PC-9 (cell line): ENCODE measurements around the gene STIL. TPM values are rescaled to one million over a fixed set of nuclear protein-coding genes. Genes with fewer than 3 reads are reported as not detected.

Experiments
- BruUV-seq: library from RNA; stranded (reverse); fragments of 400-500 nt; replicated peaks from 2 replicates; lab custom pipeline; 2021; lab: Mats Ljungman, UMichigan
- CTCF ChIA-PET: fragments of 300-600 bp; sonication (Branson Sonifier 250); formaldehyde crosslinking; loops from one replicate; lab custom pipeline; 2022; ENCODE audit warnings: antibody characterized with exemption; lab: Charles Lee
- POLR2A ChIA-PET: fragments of 300-600 bp; sonication (Branson Sonifier 250); formaldehyde crosslinking; loops from one replicate; lab custom pipeline; 2022; ENCODE audit warnings: antibody characterized with exemption; ENCODE audit not compliant: unreplicated experiment; lab: Charles Lee
- DNase-seq, 2 experiments: peaks; one replicate each; pipeline versions ENCODE4 v3.0.0 to v3.0.0-alpha.2; 2015 to 2022; ENCODE audit warnings: mixed read lengths in 1 of 2
- H2AFZ ChIP-seq: fragments of 200-600 bp; sonication (generic); 2 replicates; pipeline ENCODE4 v1.8.1; 2017; ENCODE audit warnings: antibody characterized with exemption
- H3F3A ChIP-seq: fragments of 200-600 bp; sonication (generic); 2 replicates; pipeline ENCODE4 v1.8.1; 2017; ENCODE audit warnings: antibody characterized with exemption, mild to moderate bottlenecking, low read depth; ENCODE audit not compliant: insufficient read depth
- H3K27ac ChIP-seq: fragments of 200-600 bp; sonication (generic); 2 replicates; pipeline ENCODE4 v1.6.1; 2016; ENCODE audit warnings: mixed run types
- H3K27me3 ChIP-seq: fragments of 200-600 bp; sonication (generic); 2 replicates; pipeline ENCODE4 v1.6.1; 2016; ENCODE audit warnings: low read depth, mixed run types; ENCODE audit not compliant: insufficient read depth
- H3K36me3 ChIP-seq: fragments of 200-600 bp; sonication (generic); 2 replicates; pipeline ENCODE4 v1.6.1; 2016; ENCODE audit warnings: low read depth, mixed run types
- H3K4me1 ChIP-seq: fragments of 200-600 bp; sonication (generic); replicated peaks from 2 replicates; pipeline ENCODE4 v1.6.1; 2016; ENCODE audit warnings: mixed run types; ENCODE audit not compliant: insufficient read depth
- H3K4me2 ChIP-seq: fragments of 200-600 bp; sonication (generic); 2 replicates; pipeline ENCODE4 v1.6.1; 2017; ENCODE audit warnings: mixed run types
- H3K4me3 ChIP-seq: fragments of 200-600 bp; sonication (generic); 2 replicates; pipeline ENCODE4 v1.6.1; 2016; ENCODE audit warnings: mixed run types
- H3K79me2 ChIP-seq: fragments of 200-600 bp; sonication (generic); 2 replicates; pipeline ENCODE4 v1.6.1; 2017; ENCODE audit warnings: low read depth, mixed run types
- H3K9me2 ChIP-seq: fragments of 200-600 bp; sonication (generic); 2 replicates; pipeline ENCODE4 v1.8.1; 2017; ENCODE audit warnings: mild to moderate bottlenecking; ENCODE audit not compliant: insufficient read depth
- H3K9me3 ChIP-seq: fragments of 200-600 bp; sonication (generic); 2 replicates; pipeline ENCODE4 v1.8.1; 2016; ENCODE audit warnings: low read depth; ENCODE audit not compliant: insufficient read depth
- H4K20me1 ChIP-seq: fragments of 200-600 bp; sonication (generic); 2 replicates; pipeline ENCODE4 v1.8.1; 2017; ENCODE audit not compliant: insufficient read depth
- CTCF ChIP-seq: fragments of 200-600 bp; sonication (generic); conservative IDR thresholded peaks from 2 replicates; pipeline ENCODE4 v1.6.1; 2017; ENCODE audit warnings: mixed run types, antibody characterized with exemption, mild to moderate bottlenecking, moderate library complexity
- EZH2 ChIP-seq: fragments of 200-600 bp; sonication (generic); IDR thresholded peaks from 2 replicates; pipeline ENCODE4 v1.8.0; 2017; ENCODE audit warnings: antibody characterized with exemption, low read depth
- intact Hi-C: fragments of 100-400 bp; cut with micrococcal nuclease; formaldehyde crosslinking; loops from one replicate; pipeline ENCODE4 v1.10.0; 2022; ENCODE audit not compliant: unreplicated experiment
- total RNA-seq: library from RNA; stranded (reverse); gene quantifications from 2 replicates; pipeline ENCODE4 v1.2.3, GENCODE V29; 2021

The STIL gene
- total RNA-seq, 1 experiment from 2014 or later: 37.0 TPM

DNA sequence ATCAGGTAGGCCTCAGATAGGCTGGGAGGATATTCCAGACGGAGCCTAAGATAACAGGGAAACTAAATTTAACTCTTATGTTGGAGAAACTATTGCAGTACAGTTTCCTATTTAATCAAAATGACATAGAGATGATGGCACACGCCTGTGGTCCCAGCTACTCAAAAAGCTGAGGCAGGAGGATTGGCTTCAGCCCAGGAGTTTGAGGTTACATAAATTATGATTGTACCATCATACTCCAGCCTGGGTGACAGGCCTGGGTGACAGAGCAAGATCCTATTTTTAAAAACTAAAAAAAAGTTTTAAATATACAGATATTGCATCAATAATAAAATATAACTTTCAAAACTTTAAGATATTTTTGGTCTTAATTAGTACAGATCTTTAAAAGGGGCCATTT is 56.7 kb downstream of the STIL start:
- DNase-seq: no peak
- no peaks in the 10 kb centered on the region for H3K27me3 ChIP-seq
- TF ChIP-seq CTCF (no peak), EZH2 (no peak)
- H3K4me1 ChIP-seq: peaks cover 9% of the 10 kb centered on the region
- no peak overlapping the region for H3K4me2 ChIP-seq
- peaks cover 12% of the 10 kb centered on the region for H3F3A ChIP-seq
- H2AFZ ChIP-seq: no peak overlapping the region
- no peaks in the 10 kb centered on the region for H4K20me1 ChIP-seq
- no peaks in the 10 kb centered on the region for H3K9me2 ChIP-seq
- CTCF ChIA-PET: no interaction called here
- H3K79me2 ChIP-seq: no peaks in the 10 kb centered on the region
- no peak overlapping the region for H3K4me3 ChIP-seq
- POLR2A ChIA-PET: no interaction called here
- intact Hi-C loops: no loop called here
- H3K27ac ChIP-seq: no peak overlapping the region
- H3K9me3 ChIP-seq: no peaks in the 10 kb centered on the region
- no TSS peak for BruUV-seq
- no peaks in the 10 kb centered on the region for H3K36me3 ChIP-seq

DNA sequence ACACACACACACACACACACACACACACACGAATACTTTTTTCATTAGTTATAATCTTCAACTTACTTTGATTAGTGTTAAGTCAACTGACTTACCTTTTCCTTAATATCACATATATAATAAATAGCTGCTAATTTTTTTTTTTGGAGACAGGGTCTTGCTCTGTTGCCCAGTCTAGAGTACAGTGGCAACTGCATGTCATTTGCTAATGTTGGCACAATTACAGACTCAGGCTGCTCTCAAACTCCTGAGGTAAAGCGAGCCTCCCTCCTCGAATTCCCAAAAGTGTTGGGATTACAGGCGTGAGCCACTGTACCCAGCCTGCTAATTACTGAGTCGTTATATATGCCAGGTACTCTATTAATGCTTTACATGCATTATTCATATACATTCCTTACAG is 61.2 kb downstream of the STIL start:
- 0 out of 2 replicates have a peak, but pooled peaks cover 5% of the 10 kb centered on the region for H3K36me3 ChIP-seq
- no peaks in the 10 kb centered on the region for H3K27me3 ChIP-seq
- H3K4me2 ChIP-seq: no peak overlapping the region
- H3K4me1 ChIP-seq: peaks cover 9% of the 10 kb centered on the region
- H3K79me2 ChIP-seq: no peaks in the 10 kb centered on the region
- no peaks in the 10 kb centered on the region for H4K20me1 ChIP-seq
- H3K9me3 ChIP-seq: no peaks in the 10 kb centered on the region
- no peak overlapping the region for H3K4me3 ChIP-seq
- H2AFZ ChIP-seq: no peak overlapping the region
- TF ChIP-seq CTCF (no peak), EZH2 (no peak)
- H3F3A ChIP-seq: peaks cover 22% of the 10 kb centered on the region
- DNase-seq: no peak
- ChIA-PET POLR2A (no interaction called here), CTCF (interaction anchor here (0.6 kb wide), 1 partner anchor 42 kb away, joined by 3 read pairs; no protein-coding TSS in a partner anchor)
- intact Hi-C loops: no loop called here
- no peaks in the 10 kb centered on the region for H3K9me2 ChIP-seq
- no TSS peak for BruUV-seq
- H3K27ac ChIP-seq: no peak overlapping the region

DNA sequence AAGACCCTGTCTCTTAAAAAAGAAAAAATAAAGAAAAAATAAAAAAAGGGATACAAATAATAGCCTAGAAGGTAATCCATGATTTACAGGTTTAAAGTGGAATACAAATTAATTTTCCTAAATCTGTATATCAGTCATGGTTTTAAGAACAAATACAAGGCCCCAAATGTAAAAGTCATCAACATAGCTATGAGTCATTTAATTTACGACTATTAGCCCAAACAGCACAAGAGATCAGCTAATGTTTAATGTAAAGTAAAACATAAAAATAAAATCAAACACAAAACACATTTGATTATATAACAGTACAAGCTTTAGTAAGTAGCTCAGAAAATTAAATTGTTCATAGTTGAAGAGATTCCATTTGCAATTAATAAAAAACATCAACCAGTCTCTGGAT is 61.6 kb downstream of the STIL start:
- peaks cover 9% of the 10 kb centered on the region for H3K4me1 ChIP-seq
- intact Hi-C loops: no loop called here
- no peaks in the 10 kb centered on the region for H3K79me2 ChIP-seq
- no peak for DNase-seq
- H3K4me3 ChIP-seq: no peak overlapping the region
- ChIA-PET CTCF (interaction anchor here (0.6 kb wide), 1 partner anchor 41 kb away, joined by 3 read pairs; no protein-coding TSS in a partner anchor), POLR2A (no interaction called here)
- H4K20me1 ChIP-seq: no peaks in the 10 kb centered on the region
- H3K36me3 ChIP-seq: 0 out of 2 replicates have a peak, but pooled peaks cover 5% of the 10 kb centered on the region
- no peak overlapping the region for H3K4me2 ChIP-seq
- no peaks in the 10 kb centered on the region for H3K9me3 ChIP-seq
- no peak for TF ChIP-seq EZH2
- TF ChIP-seq CTCF: no peak
- no peak overlapping the region for H3K27ac ChIP-seq
- no peaks in the 10 kb centered on the region for H3K9me2 ChIP-seq
- H2AFZ ChIP-seq: no peak overlapping the region
- no peaks in the 10 kb centered on the region for H3K27me3 ChIP-seq
- H3F3A ChIP-seq: peaks cover 22% of the 10 kb centered on the region
- BruUV-seq: no TSS peak
